ENCODE results near the gene RLF. TPM values are rescaled to one million over a fixed set of nuclear protein-coding genes. Genes with fewer than 3 reads are reported as not detected.
A peak's percentile ranks its signal among the peaks of the same experiment; 100 is the strongest.

The RLF gene
- total and polyA plus RNA-seq, 9 of the 15 experiments (the other 6 are each of a cell fraction or from before 2014, with no cell fraction given), result 3.6 to 35.0 (median 21.2) TPM

GRCh38 chr1:40153073-40153770 is 8.0 kb upstream of the RLF start (continued):
- TF ChIP-seq MGA (IDR thresholded peaks at IDR 0.05), result no peak
- TF ChIP-seq THRAP3 (IDR thresholded peaks at IDR 0.05; ENCODE audit: borderline replicate concordance), result 0 out of 2 replicates have a peak, but pooled peaks have one; percentile 12
- peak; percentile 24; the same call in 1 of the 2 replicates for TF ChIP-seq CBFA2T3 (IDR thresholded peaks at IDR 0.05)
- no peak for TF ChIP-seq ZNF311 (CRISPR knock-in tag; IDR thresholded peaks at IDR 0.05)
- peak; percentile 69 to 88 (median 86) for TF ChIP-seq CTCF (IDR thresholded peaks at IDR 0.05 in 2 of 3, conservative IDR thresholded peaks at IDR 0.05 in 1 of 3; ENCODE audit: insufficient read depth in 2 of 3, low read depth in 1 of 3, low read length in 3 of 3)
- TF ChIP-seq NCOR1 (IDR thresholded peaks at IDR 0.05), result peak; percentile 14; the same call in 1 of the 2 replicates
- TF ChIP-seq FOXK1 (CRISPR knock-in tag; IDR thresholded peaks at IDR 0.05; ENCODE audit: borderline replicate concordance), result no peak
- peak; percentile 37; the same call in 1 of the 2 replicates for TF ChIP-seq GTF2E2 (tag; IDR thresholded peaks at IDR 0.05)
- no peak for TF ChIP-seq TEAD2 (tag; IDR thresholded peaks at IDR 0.05)
- peak; percentile 46; the same call in 1 of the 2 replicates for TF ChIP-seq SMARCA5 (IDR thresholded peaks at IDR 0.05)
